ENCODE data around the gene OR8D2.

DNA sequence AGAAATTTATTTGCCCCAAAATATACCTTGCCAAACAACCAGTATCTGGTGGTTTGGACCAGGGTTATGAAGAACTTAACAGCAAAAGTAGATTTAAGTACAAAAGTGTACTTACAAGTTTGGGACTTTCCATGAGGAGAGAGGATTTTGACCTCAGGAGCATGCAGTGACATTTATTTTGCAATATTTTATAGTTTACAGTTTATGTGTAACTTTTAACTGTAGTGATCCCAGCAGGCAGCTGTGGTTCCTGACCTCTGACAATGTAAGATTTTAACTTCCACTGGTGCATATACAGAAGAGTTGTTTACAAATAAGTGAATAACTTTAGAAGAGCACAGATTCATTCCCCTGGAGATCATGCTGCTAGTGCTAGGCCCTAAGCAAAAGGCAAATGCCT, 12.9 kb downstream of the OR8D2 start:
- TF ChIP-seq, protein P1, sequence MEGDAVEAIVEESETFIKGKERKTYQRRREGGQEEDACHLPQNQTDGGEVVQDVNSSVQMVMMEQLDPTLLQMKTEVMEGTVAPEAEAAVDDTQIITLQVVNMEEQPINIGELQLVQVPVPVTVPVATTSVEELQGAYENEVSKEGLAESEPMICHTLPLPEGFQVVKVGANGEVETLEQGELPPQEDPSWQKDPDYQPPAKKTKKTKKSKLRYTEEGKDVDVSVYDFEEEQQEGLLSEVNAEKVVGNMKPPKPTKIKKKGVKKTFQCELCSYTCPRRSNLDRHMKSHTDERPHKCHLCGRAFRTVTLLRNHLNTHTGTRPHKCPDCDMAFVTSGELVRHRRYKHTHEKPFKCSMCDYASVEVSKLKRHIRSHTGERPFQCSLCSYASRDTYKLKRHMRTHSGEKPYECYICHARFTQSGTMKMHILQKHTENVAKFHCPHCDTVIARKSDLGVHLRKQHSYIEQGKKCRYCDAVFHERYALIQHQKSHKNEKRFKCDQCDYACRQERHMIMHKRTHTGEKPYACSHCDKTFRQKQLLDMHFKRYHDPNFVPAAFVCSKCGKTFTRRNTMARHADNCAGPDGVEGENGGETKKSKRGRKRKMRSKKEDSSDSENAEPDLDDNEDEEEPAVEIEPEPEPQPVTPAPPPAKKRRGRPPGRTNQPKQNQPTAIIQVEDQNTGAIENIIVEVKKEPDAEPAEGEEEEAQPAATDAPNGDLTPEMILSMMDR (IDR thresholded peaks at IDR 0.05): no peak
- TF ChIP-seq KAT7 (CRISPR knock-in tag; IDR thresholded peaks at IDR 0.05; ENCODE audit: borderline replicate concordance) (no peak), ETV6 (CRISPR knock-in tag; IDR thresholded peaks at IDR 0.05) (no peak), ATF1 (CRISPR knock-in tag; IDR thresholded peaks at IDR 0.05) (no peak), ZBTB21 (CRISPR knock-in tag; IDR thresholded peaks at IDR 0.05; ENCODE audit: borderline replicate concordance) (no peak), ZNF263 (CRISPR knock-in tag; IDR thresholded peaks at IDR 0.05; ENCODE audit: low read depth) (no peak), NR3C1 (CRISPR knock-in tag; conservative IDR thresholded peaks at IDR 0.05; ENCODE audit: low read depth) (no peak), GABPB1 (CRISPR knock-in tag; IDR thresholded peaks at IDR 0.05) (no peak), ESRRA (CRISPR knock-in tag; IDR thresholded peaks at IDR 0.05; ENCODE audit: borderline replicate concordance) (no peak)
- TF ChIP-seq, protein P2, sequence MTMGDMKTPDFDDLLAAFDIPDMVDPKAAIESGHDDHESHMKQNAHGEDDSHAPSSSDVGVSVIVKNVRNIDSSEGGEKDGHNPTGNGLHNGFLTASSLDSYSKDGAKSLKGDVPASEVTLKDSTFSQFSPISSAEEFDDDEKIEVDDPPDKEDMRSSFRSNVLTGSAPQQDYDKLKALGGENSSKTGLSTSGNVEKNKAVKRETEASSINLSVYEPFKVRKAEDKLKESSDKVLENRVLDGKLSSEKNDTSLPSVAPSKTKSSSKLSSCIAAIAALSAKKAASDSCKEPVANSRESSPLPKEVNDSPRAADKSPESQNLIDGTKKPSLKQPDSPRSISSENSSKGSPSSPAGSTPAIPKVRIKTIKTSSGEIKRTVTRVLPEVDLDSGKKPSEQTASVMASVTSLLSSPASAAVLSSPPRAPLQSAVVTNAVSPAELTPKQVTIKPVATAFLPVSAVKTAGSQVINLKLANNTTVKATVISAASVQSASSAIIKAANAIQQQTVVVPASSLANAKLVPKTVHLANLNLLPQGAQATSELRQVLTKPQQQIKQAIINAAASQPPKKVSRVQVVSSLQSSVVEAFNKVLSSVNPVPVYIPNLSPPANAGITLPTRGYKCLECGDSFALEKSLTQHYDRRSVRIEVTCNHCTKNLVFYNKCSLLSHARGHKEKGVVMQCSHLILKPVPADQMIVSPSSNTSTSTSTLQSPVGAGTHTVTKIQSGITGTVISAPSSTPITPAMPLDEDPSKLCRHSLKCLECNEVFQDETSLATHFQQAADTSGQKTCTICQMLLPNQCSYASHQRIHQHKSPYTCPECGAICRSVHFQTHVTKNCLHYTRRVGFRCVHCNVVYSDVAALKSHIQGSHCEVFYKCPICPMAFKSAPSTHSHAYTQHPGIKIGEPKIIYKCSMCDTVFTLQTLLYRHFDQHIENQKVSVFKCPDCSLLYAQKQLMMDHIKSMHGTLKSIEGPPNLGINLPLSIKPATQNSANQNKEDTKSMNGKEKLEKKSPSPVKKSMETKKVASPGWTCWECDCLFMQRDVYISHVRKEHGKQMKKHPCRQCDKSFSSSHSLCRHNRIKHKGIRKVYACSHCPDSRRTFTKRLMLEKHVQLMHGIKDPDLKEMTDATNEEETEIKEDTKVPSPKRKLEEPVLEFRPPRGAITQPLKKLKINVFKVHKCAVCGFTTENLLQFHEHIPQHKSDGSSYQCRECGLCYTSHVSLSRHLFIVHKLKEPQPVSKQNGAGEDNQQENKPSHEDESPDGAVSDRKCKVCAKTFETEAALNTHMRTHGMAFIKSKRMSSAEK (CRISPR knock-in tag; IDR thresholded peaks at IDR 0.05; ENCODE audit: borderline replicate concordance): no peak
- TF ChIP-seq, protein P3, sequence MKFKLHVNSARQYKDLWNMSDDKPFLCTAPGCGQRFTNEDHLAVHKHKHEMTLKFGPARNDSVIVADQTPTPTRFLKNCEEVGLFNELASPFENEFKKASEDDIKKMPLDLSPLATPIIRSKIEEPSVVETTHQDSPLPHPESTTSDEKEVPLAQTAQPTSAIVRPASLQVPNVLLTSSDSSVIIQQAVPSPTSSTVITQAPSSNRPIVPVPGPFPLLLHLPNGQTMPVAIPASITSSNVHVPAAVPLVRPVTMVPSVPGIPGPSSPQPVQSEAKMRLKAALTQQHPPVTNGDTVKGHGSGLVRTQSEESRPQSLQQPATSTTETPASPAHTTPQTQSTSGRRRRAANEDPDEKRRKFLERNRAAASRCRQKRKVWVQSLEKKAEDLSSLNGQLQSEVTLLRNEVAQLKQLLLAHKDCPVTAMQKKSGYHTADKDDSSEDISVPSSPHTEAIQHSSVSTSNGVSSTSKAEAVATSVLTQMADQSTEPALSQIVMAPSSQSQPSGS (CRISPR knock-in tag; IDR thresholded peaks at IDR 0.05; ENCODE audit: borderline replicate concordance, low read depth): no peak
